ENCODE data around the gene PLEKHN1. TPM values are rescaled to one million over a fixed set of nuclear protein-coding genes. Genes with fewer than 3 reads are reported as not detected.
"Not testable (repeated sequence)": the region's sequence is repeated elsewhere in the genome, so short reads cannot be mapped to it uniquely, and the experiment has no call there.

Gene PLEKHN1
- total RNA-seq, 1 experiment from 2014 or later, result 9.1 TPM

DNA sequence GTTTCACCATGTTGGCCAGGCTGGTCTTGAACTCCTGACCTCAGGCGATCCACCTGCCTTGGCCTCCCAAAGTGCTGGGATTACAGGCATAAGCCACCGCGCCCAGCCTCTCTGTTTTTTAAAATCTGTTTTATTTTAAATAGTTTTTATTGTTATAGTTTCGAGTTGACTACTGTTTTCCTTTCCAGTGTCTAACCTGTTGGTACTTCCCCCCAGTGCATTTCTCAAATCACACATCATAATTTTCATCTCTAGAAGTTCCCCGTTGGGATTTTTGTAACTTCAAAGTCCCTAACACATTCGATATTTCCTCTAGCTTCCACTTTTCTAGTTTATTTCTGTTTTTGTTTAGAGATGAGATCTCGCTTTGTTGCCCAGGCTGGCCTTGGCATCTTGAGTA lies 26.1 kb downstream of the PLEKHN1 start:
- H3K27me3 ChIP-seq (ENCODE audit: insufficient read depth, low read depth), result no peaks in the 10 kb centered on the region
- H4K20me1 ChIP-seq (ENCODE audit: insufficient read depth), result peaks cover 4% of the 10 kb centered on the region; the same call in 1 of the 2 replicates
- H3K9me2 ChIP-seq (ENCODE audit: insufficient read depth), result no peaks in the 10 kb centered on the region
- H2AFZ ChIP-seq, result no peak overlapping the region
- CTCF ChIA-PET, result no interaction called here
- H3K79me2 ChIP-seq (ENCODE audit: low read depth), result no peaks in the 10 kb centered on the region
- DNase-seq, result no peak
- H3K4me1 ChIP-seq (replicated peaks; ENCODE audit: insufficient read depth), result no peaks in the 10 kb centered on the region
- H3K4me2 ChIP-seq, result no peak overlapping the region
- no peak overlapping the region for H3K27ac ChIP-seq
- no TSS peak for BruUV-seq (replicated peaks)
- H3K4me3 ChIP-seq, result no peak overlapping the region
- no peaks in the 10 kb centered on the region for H3K36me3 ChIP-seq (ENCODE audit: low read depth)
- POLR2A ChIA-PET (ENCODE audit: unreplicated experiment), result no interaction called here
- peaks cover 13% of the 10 kb centered on the region; the same call in 1 of the 2 replicates for H3F3A ChIP-seq (ENCODE audit: insufficient read depth, low read depth)
- no peaks in the 10 kb centered on the region for H3K9me3 ChIP-seq (ENCODE audit: insufficient read depth, low read depth)
- intact Hi-C loops (cut with micrococcal nuclease; ENCODE audit: unreplicated experiment), result no loop called here
- no peak for TF ChIP-seq EZH2 (IDR thresholded peaks at IDR 0.05; ENCODE audit: low read depth)
- TF ChIP-seq, protein P1, sequence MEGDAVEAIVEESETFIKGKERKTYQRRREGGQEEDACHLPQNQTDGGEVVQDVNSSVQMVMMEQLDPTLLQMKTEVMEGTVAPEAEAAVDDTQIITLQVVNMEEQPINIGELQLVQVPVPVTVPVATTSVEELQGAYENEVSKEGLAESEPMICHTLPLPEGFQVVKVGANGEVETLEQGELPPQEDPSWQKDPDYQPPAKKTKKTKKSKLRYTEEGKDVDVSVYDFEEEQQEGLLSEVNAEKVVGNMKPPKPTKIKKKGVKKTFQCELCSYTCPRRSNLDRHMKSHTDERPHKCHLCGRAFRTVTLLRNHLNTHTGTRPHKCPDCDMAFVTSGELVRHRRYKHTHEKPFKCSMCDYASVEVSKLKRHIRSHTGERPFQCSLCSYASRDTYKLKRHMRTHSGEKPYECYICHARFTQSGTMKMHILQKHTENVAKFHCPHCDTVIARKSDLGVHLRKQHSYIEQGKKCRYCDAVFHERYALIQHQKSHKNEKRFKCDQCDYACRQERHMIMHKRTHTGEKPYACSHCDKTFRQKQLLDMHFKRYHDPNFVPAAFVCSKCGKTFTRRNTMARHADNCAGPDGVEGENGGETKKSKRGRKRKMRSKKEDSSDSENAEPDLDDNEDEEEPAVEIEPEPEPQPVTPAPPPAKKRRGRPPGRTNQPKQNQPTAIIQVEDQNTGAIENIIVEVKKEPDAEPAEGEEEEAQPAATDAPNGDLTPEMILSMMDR (conservative IDR thresholded peaks at IDR 0.05), result no peak

DNA sequence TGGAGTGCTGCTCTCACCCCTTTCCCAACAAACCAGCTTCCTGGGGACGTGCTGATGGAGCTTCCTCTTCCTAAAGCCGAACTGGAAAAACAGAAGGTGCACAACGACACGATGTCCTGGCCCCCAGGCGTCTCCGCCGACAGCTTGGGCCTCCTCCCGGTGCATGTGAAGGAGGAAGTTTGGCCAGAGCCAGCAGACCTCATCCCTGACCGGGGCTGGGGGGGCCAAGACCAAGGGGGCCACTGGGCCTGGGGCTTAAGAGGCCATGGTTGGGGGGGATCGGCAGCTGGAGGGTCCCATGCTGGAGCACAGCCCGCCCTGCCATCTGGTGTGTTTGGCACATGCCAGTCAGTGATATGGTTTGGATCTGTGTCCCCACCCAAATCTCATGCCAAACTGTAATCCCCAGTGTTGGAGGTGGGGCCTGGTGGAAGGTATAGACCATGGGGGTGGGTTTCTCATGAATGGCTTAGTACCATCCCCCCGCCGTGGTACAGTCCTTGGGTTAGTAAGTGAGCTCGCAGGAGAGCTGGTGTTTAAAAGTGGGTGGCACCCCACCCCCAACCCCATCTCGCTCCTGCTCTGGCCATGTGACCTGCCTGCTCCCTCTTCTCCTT lies 27.2 kb downstream of the PLEKHN1 start:
- intact Hi-C loops (cut with micrococcal nuclease; ENCODE audit: unreplicated experiment), result no loop called here
- CTCF ChIA-PET, result no interaction called here
- Histone ChIP-seq H4K20me1 (ENCODE audit: insufficient read depth) (peaks cover 11% of the 10 kb centered on the region), H3K36me3 (ENCODE audit: low read depth) (no peaks in the 10 kb centered on the region), H2AFZ (no peak overlapping the region), H3K79me2 (ENCODE audit: low read depth) (peaks cover 4% of the 10 kb centered on the region; the same call in 1 of the 2 replicates), H3K4me2 (no peak overlapping the region), H3K4me3 (no peak overlapping the region), H3K9me3 (ENCODE audit: insufficient read depth, low read depth) (no peaks in the 10 kb centered on the region), H3K27ac (no peak overlapping the region), H3K4me1 (replicated peaks; ENCODE audit: insufficient read depth) (no peaks in the 10 kb centered on the region), H3F3A (ENCODE audit: insufficient read depth, low read depth) (peaks cover 13% of the 10 kb centered on the region; the same call in 1 of the 2 replicates), H3K9me2 (ENCODE audit: insufficient read depth) (no peaks in the 10 kb centered on the region), H3K27me3 (ENCODE audit: insufficient read depth, low read depth) (no peaks in the 10 kb centered on the region)
- POLR2A ChIA-PET (ENCODE audit: unreplicated experiment), result no interaction called here
- no peak for TF ChIP-seq EZH2 (IDR thresholded peaks at IDR 0.05; ENCODE audit: low read depth)
- TF ChIP-seq, protein P1 (conservative IDR thresholded peaks at IDR 0.05), result no peak
- no TSS peak for BruUV-seq (replicated peaks)
- DNase-seq, result no peak

DNA sequence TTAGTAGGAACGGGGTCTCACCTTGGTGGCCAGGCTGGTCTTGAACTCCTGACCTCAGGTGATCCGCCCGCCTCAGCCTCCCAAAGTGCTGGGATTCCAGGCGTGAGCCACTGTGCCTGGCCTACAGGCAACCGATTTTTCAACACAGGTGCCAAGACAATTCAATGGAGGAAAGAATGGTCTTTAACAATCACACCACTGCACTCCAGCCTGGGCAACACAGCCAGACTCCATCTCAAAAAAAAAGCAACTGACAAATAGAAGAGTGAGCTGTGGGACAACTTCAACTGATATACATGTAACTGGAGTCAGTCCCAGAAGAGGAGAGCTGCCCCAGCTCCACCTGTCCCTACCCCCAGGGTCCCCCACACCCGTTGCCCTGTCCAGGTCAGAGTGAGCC lies 28.3 kb downstream of the PLEKHN1 start:
- intact Hi-C loops (cut with micrococcal nuclease; ENCODE audit: unreplicated experiment); POLR2A ChIA-PET (ENCODE audit: unreplicated experiment): not testable (repeated sequence)

More for the DNA sequence above, 28.3 kb downstream of the PLEKHN1 start:
- H3K36me3 ChIP-seq (ENCODE audit: low read depth); DNase-seq; H2AFZ ChIP-seq; H3K27me3 ChIP-seq (ENCODE audit: insufficient read depth, low read depth); BruUV-seq (replicated peaks); H3K4me1 ChIP-seq (replicated peaks; ENCODE audit: insufficient read depth); H3K4me3 ChIP-seq; H3K27ac ChIP-seq; H3K79me2 ChIP-seq (ENCODE audit: low read depth); CTCF ChIA-PET; H3K4me2 ChIP-seq; H3K9me3 ChIP-seq (ENCODE audit: insufficient read depth, low read depth); H3K9me2 ChIP-seq (ENCODE audit: insufficient read depth): not testable (repeated sequence)
- Histone ChIP-seq H3F3A (ENCODE audit: insufficient read depth, low read depth) (peaks cover 13% of the 10 kb centered on the region; the same call in 1 of the 2 replicates), H4K20me1 (ENCODE audit: insufficient read depth) (peaks cover 11% of the 10 kb centered on the region)
